NCI-H2029 treated with DMSO at 0.1 percent for 48 hours (cell line): ENCODE measurements around the gene BIRC3.

ENCODE experiments used
- DNase-seq: peaks from one replicate; lab custom pipeline; 2025; lab: John Stamatoyannopoulos, UW

Gene BIRC3

GRCh38 chr11:102317099-102317767 lies at the start of gene BIRC3:
Gene BIRC3, plus strand, starts transcription at chr11:102317484. Its CDS starts 7,026 bp downstream, at chr11:102324510.
- DNase-seq: peak; percentile 78

- no peak for DNase-seq
Observed at GRCh38 chr11:102267609-102268008, 49.7 kb upstream of the BIRC3 start.

GRCh38 chr11:102268083-102268984 lies 49.0 kb upstream of the BIRC3 start:
- peak; percentile 78 for DNase-seq

GRCh38 chr11:102268985-102269470 lies 48.3 kb upstream of the BIRC3 start:
- DNase-seq: peak; percentile 63

- no peak for DNase-seq
Observed at GRCh38 chr11:102269927-102270326, 47.4 kb upstream of the BIRC3 start.

GRCh38 chr11:102272047-102272824 lies 45.0 kb upstream of the BIRC3 start:
- no peak for DNase-seq

GRCh38 chr11:102274628-102275027 lies 42.7 kb upstream of the BIRC3 start:
- DNase-seq: no peak

- no peak for DNase-seq
Observed at GRCh38 chr11:102276362-102276761, 40.9 kb upstream of the BIRC3 start.

- DNase-seq: no peak
Observed at GRCh38 chr11:102276783-102277182, 40.5 kb upstream of the BIRC3 start.

GRCh38 chr11:102279641-102280170 lies 37.6 kb upstream of the BIRC3 start:
- no peak for DNase-seq

GRCh38 chr11:102280245-102280833 lies 36.9 kb upstream of the BIRC3 start:
- DNase-seq: no peak

- no peak for DNase-seq
Observed at GRCh38 chr11:102283116-102283485, 34.2 kb upstream of the BIRC3 start.

GRCh38 chr11:102284008-102284407 lies 33.3 kb upstream of the BIRC3 start:
- DNase-seq: no peak

GRCh38 chr11:102286292-102286691 lies 31.0 kb upstream of the BIRC3 start:
- DNase-seq: no peak

GRCh38 chr11:102287964-102288724 lies 29.1 kb upstream of the BIRC3 start:
- DNase-seq: peak; percentile 84

- no peak for DNase-seq
Observed at GRCh38 chr11:102288725-102289083, 28.6 kb upstream of the BIRC3 start.

- DNase-seq: no peak
Observed at GRCh38 chr11:102289592-102289991, 27.7 kb upstream of the BIRC3 start.

GRCh38 chr11:102291831-102292230 lies 25.5 kb upstream of the BIRC3 start:
- DNase-seq: no peak

- no peak for DNase-seq
Observed at GRCh38 chr11:102292933-102293332, 24.4 kb upstream of the BIRC3 start.

GRCh38 chr11:102293873-102294601 lies 23.2 kb upstream of the BIRC3 start:
- no peak for DNase-seq
